Mucosa of rectum (tissue), 2 donors: ENCODE results near the gene NEGR1.

ENCODE experiments used
- H3K27ac ChIP-seq, 2 donors: one replicate each; pipeline ENCODE4 v1.7.0; 2013; ENCODE audit warnings: inconsistent platforms in 2 of 2, low read depth in 2 of 2, low read length in 2 of 2
- H3K27me3 ChIP-seq, 2 donors: one replicate each; pipeline ENCODE4 v1.7.0; 2013; ENCODE audit warnings: low read length in 2 of 2; ENCODE audit not compliant: control insufficient read depth in 2 of 2, insufficient read depth in 2 of 2
- H3K36me3 ChIP-seq, 2 donors: one replicate each; pipeline ENCODE4 v1.7.0; 2013; ENCODE audit warnings: low read length in 2 of 2; ENCODE audit not compliant: control insufficient read depth in 2 of 2, insufficient read depth in 2 of 2
- H3K4me1 ChIP-seq, 2 donors: one replicate each; pipeline ENCODE4 v1.7.0; 2013; ENCODE audit warnings: low read length in 2 of 2, mild to moderate bottlenecking in 1 of 2; ENCODE audit not compliant: control insufficient read depth in 2 of 2, insufficient read depth in 2 of 2
- H3K4me3 ChIP-seq, 2 donors: one replicate each; pipeline ENCODE4 v1.7.0; 2013; ENCODE audit warnings: low read length in 2 of 2
- H3K9ac ChIP-seq, 2 donors: one replicate each; pipeline ENCODE4 v1.7.0; 2013; ENCODE audit warnings: low read length in 2 of 2, low read depth in 1 of 2, mild to moderate bottlenecking in 1 of 2
- H3K9me3 ChIP-seq, 2 donors: one replicate each; pipeline ENCODE4 v1.7.0; 2013; ENCODE audit warnings: low read length in 2 of 2; ENCODE audit not compliant: control insufficient read depth in 2 of 2
- donor health status: healthy.
- donor health status: Normal muscosa, but diverticular disease.

The NEGR1 gene

GRCh38 chr1:72062584-72062983 lies 219.8 kb downstream of the NEGR1 start:
- H3K9me3 ChIP-seq: no peaks in the 10 kb centered on the region
- H3K27ac ChIP-seq: no peak overlapping the region
- no peak overlapping the region for H3K9ac ChIP-seq
- no peaks in the 10 kb centered on the region for H3K4me1 ChIP-seq
- no peaks in the 10 kb centered on the region for H3K36me3 ChIP-seq
- no peaks in the 10 kb centered on the region for H3K27me3 ChIP-seq
- no peak overlapping the region for H3K4me3 ChIP-seq

- Histone ChIP-seq H3K4me3 (no peak overlapping the region), H3K27ac (no peak overlapping the region), H3K9me3 (no peaks in the 10 kb centered on the region), H3K27me3 (no peaks in the 10 kb centered on the region), H3K9ac (no peak overlapping the region), H3K36me3 (no peaks in the 10 kb centered on the region), H3K4me1 (no peaks in the 10 kb centered on the region)
These were observed 221.7 kb downstream of the NEGR1 start for GRCh38 chr1:72060466-72061245.

- H3K4me1 ChIP-seq: no peaks in the 10 kb centered on the region
- H3K9me3 ChIP-seq: no peaks in the 10 kb centered on the region
- H3K27ac ChIP-seq: no peak overlapping the region
- no peak overlapping the region for H3K9ac ChIP-seq
- H3K27me3 ChIP-seq: no peaks in the 10 kb centered on the region
- no peak overlapping the region for H3K4me3 ChIP-seq
- no peaks in the 10 kb centered on the region for H3K36me3 ChIP-seq
These were observed 225.8 kb downstream of the NEGR1 start for GRCh38 chr1:72056516-72056915.

GRCh38 chr1:72051538-72051937 lies 230.8 kb downstream of the NEGR1 start:
- Histone ChIP-seq H3K4me1 (no peaks in the 10 kb centered on the region), H3K36me3 (no peaks in the 10 kb centered on the region), H3K27ac (no peak overlapping the region), H3K27me3 (no peaks in the 10 kb centered on the region), H3K9me3 (no peaks in the 10 kb centered on the region), H3K9ac (no peak overlapping the region), H3K4me3 (no peak overlapping the region)

GRCh38 chr1:72050551-72050950 lies 231.8 kb downstream of the NEGR1 start:
- no peaks in the 10 kb centered on the region for H3K36me3 ChIP-seq
- H3K4me3 ChIP-seq: no peak overlapping the region
- no peaks in the 10 kb centered on the region for H3K4me1 ChIP-seq
- H3K27ac ChIP-seq: no peak overlapping the region
- H3K9ac ChIP-seq: no peak overlapping the region
- H3K27me3 ChIP-seq: no peaks in the 10 kb centered on the region
- no peaks in the 10 kb centered on the region for H3K9me3 ChIP-seq

GRCh38 chr1:72037745-72038343 lies 244.5 kb downstream of the NEGR1 start:
- no peaks in the 10 kb centered on the region for H3K36me3 ChIP-seq
- no peak overlapping the region for H3K9ac ChIP-seq
- H3K27ac ChIP-seq: no peak overlapping the region
- H3K4me1 ChIP-seq: no peaks in the 10 kb centered on the region
- no peaks in the 10 kb centered on the region for H3K27me3 ChIP-seq
- no peak overlapping the region for H3K4me3 ChIP-seq
- H3K9me3 ChIP-seq: no peaks in the 10 kb centered on the region

- Histone ChIP-seq H3K4me1 (no peaks in the 10 kb centered on the region), H3K27me3 (no peaks in the 10 kb centered on the region), H3K27ac (no peak overlapping the region), H3K9me3 (no peaks in the 10 kb centered on the region), H3K9ac (no peak overlapping the region), H3K36me3 (no peaks in the 10 kb centered on the region), H3K4me3 (no peak overlapping the region)
These were observed 247.5 kb downstream of the NEGR1 start for GRCh38 chr1:72034827-72035226.

- no peak overlapping the region for H3K4me3 ChIP-seq
- H3K4me1 ChIP-seq: no peaks in the 10 kb centered on the region
- no peak overlapping the region for H3K9ac ChIP-seq
- H3K9me3 ChIP-seq: no peaks in the 10 kb centered on the region
- H3K27ac ChIP-seq: no peak overlapping the region
- H3K36me3 ChIP-seq: no peaks in the 10 kb centered on the region
- no peaks in the 10 kb centered on the region for H3K27me3 ChIP-seq
These were observed 259.0 kb downstream of the NEGR1 start for GRCh38 chr1:72023063-72023930.

GRCh38 chr1:72018562-72018961 lies 263.8 kb downstream of the NEGR1 start:
- H3K4me1 ChIP-seq: no peaks in the 10 kb centered on the region
- no peaks in the 10 kb centered on the region for H3K27me3 ChIP-seq
- no peaks in the 10 kb centered on the region for H3K9me3 ChIP-seq
- no peak overlapping the region for H3K27ac ChIP-seq
- no peak overlapping the region for H3K4me3 ChIP-seq
- H3K36me3 ChIP-seq: no peaks in the 10 kb centered on the region
- no peak overlapping the region for H3K9ac ChIP-seq

GRCh38 chr1:72015006-72015405 lies 267.3 kb downstream of the NEGR1 start:
- no peaks in the 10 kb centered on the region for H3K36me3 ChIP-seq
- no peak overlapping the region for H3K27ac ChIP-seq
- no peak overlapping the region for H3K9ac ChIP-seq
- no peaks in the 10 kb centered on the region for H3K9me3 ChIP-seq
- no peak overlapping the region for H3K4me3 ChIP-seq
- no peaks in the 10 kb centered on the region for H3K27me3 ChIP-seq
- no peaks in the 10 kb centered on the region for H3K4me1 ChIP-seq
